ENCODE data around the gene FOXP1. TPM values are rescaled to one million over a fixed set of nuclear protein-coding genes. Genes with fewer than 3 reads are reported as not detected.

FOXP1 gene
- total RNA-seq, 1 donor from 2014 or later, result 128 TPM

- no peak overlapping the region for H3K27ac ChIP-seq
- H3K4me1 ChIP-seq, result peaks cover 19% of the 10 kb centered on the region
- intact Hi-C loops (cut with DNase I), result no loop called here
Observed at GRCh38 chr3:71311661-71312046, 271.9 kb downstream of the FOXP1 start.

GRCh38 chr3:71310980-71311660, 272.4 kb downstream of the FOXP1 start:
- TF ChIP-seq CTCF (IDR thresholded peaks at IDR 0.05) (no peak), POLR2AphosphoS5 (IDR thresholded peaks at IDR 0.05; ENCODE audit: insufficient read depth in 1 of 2, low read depth in 1 of 2) (no peak), POLR2A (IDR thresholded peaks at IDR 0.05) (no peak)
- Histone ChIP-seq H3K36me3 (no peaks in the 10 kb centered on the region), H3K27ac (no peak overlapping the region), H3K4me3 (no peak overlapping the region), H3K27me3 (no peaks in the 10 kb centered on the region), H3K9me3 (no peaks in the 10 kb centered on the region), H3K4me1 (peaks cover 20% of the 10 kb centered on the region)
- intact Hi-C loops (cut with DNase I), result no loop called here
- DNase-seq (ENCODE audit: extremely low spot score in 2 of 2), result no peak

More at GRCh38 chr3:71311661-71312046, 271.9 kb downstream of the FOXP1 start:
- Histone ChIP-seq H3K4me3 (no peak overlapping the region), H3K9me3 (no peaks in the 10 kb centered on the region), H3K27me3 (no peaks in the 10 kb centered on the region), H3K36me3 (no peaks in the 10 kb centered on the region)
- no peak for TF ChIP-seq POLR2AphosphoS5 (IDR thresholded peaks at IDR 0.05; ENCODE audit: insufficient read depth in 1 of 2, low read depth in 1 of 2)
- TF ChIP-seq POLR2A (IDR thresholded peaks at IDR 0.05), result no peak
- TF ChIP-seq CTCF (IDR thresholded peaks at IDR 0.05), result no peak
- no peak for DNase-seq (ENCODE audit: extremely low spot score in 2 of 2)

- Histone ChIP-seq H3K36me3 (no peaks in the 10 kb centered on the region), H3K9me3 (no peaks in the 10 kb centered on the region), H3K4me1 (peaks cover 26% of the 10 kb centered on the region), H3K4me3 (no peak overlapping the region), H3K27ac (no peak overlapping the region), H3K27me3 (no peaks in the 10 kb centered on the region)
- no peak for TF ChIP-seq POLR2AphosphoS5 (IDR thresholded peaks at IDR 0.05; ENCODE audit: insufficient read depth in 1 of 2, low read depth in 1 of 2)
- TF ChIP-seq CTCF (IDR thresholded peaks at IDR 0.05), result no peak
- TF ChIP-seq POLR2A (IDR thresholded peaks at IDR 0.05), result no peak
- DNase-seq (ENCODE audit: extremely low spot score in 2 of 2), result no peak
- intact Hi-C loops (cut with DNase I), result no loop called here
Observed at GRCh38 chr3:71310359-71310979, 273.1 kb downstream of the FOXP1 start.

- no peak for DNase-seq (ENCODE audit: extremely low spot score in 2 of 2)
- intact Hi-C loops (cut with DNase I), result loop anchor here (5.0 to 10.0 kb wide), 2 partner anchors 272 to 595 kb away; partner anchors contain the start of gene FOXP1
- no peak for TF ChIP-seq CTCF (IDR thresholded peaks at IDR 0.05)
- TF ChIP-seq POLR2AphosphoS5 (IDR thresholded peaks at IDR 0.05; ENCODE audit: insufficient read depth in 1 of 2, low read depth in 1 of 2), result no peak
- no peak for TF ChIP-seq POLR2A (IDR thresholded peaks at IDR 0.05)
- H3K4me1 ChIP-seq, result peaks cover 32% of the 10 kb centered on the region
- no peaks in the 10 kb centered on the region for H3K27me3 ChIP-seq
- no peaks in the 10 kb centered on the region for H3K9me3 ChIP-seq
- no peak overlapping the region for H3K4me3 ChIP-seq
- H3K27ac ChIP-seq, result no peak overlapping the region
- H3K36me3 ChIP-seq, result no peaks in the 10 kb centered on the region
Observed at GRCh38 chr3:71309886-71310285, 273.6 kb downstream of the FOXP1 start.

- Histone ChIP-seq H3K4me1 (peaks cover 37% of the 10 kb centered on the region), H3K27ac (no peak overlapping the region), H3K9me3 (no peaks in the 10 kb centered on the region), H3K4me3 (no peak overlapping the region), H3K27me3 (no peaks in the 10 kb centered on the region), H3K36me3 (no peaks in the 10 kb centered on the region)
- no peak for TF ChIP-seq POLR2A (IDR thresholded peaks at IDR 0.05)
- no peak for TF ChIP-seq POLR2AphosphoS5 (IDR thresholded peaks at IDR 0.05; ENCODE audit: insufficient read depth in 1 of 2, low read depth in 1 of 2)
- no peak for TF ChIP-seq CTCF (IDR thresholded peaks at IDR 0.05)
- intact Hi-C loops (cut with DNase I), result loop anchor here (5.0 to 10.0 kb wide), 2 partner anchors 273 to 595 kb away; partner anchors contain the start of gene FOXP1
- no peak for DNase-seq (ENCODE audit: extremely low spot score in 2 of 2)
Observed at GRCh38 chr3:71309342-71309741, 274.2 kb downstream of the FOXP1 start.
